ENCODE results near the gene PTPRO. TPM values are rescaled to one million over a fixed set of nuclear protein-coding genes. Genes with fewer than 3 reads are reported as not detected.

PTPRO gene
- total and polyA plus RNA-seq, 10 of the 15 experiments (the other 5 are each of a cell fraction or from before 2014, with no cell fraction given): 1.2 to 5.3 (median 3.5) TPM

DNA sequence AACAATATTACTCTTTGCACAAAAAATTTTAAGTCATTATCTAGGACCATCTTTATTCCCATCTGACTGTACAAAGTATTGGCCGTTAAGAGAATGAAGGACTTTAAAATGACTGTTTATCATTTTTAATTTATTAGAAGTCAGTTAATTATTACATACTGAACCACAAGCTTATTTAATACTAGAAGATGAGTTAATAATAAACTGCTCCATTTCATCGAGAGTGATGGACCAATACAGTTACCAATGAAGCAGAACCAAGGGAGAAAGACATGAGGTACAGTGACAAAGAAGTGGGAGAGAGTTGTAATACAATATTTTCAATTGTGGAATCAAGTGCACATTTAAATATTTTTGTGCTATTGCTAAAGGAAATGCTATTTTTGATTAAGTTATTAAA lies 83.3 kb downstream of the PTPRO start (continued):
- TF ChIP-seq FOXM1 (IDR thresholded peaks at IDR 0.05; ENCODE audit: low read depth, low read length) (no peak), NBN (IDR thresholded peaks at IDR 0.05) (no peak), KAT2A (conservative IDR thresholded peaks at IDR 0.05; ENCODE audit: control insufficient read depth, low read depth, low read length) (no peak), CBX3 (IDR thresholded peaks at IDR 0.05; ENCODE audit: borderline replicate concordance, low read depth) (no peak), LARP7 (IDR thresholded peaks at IDR 0.05) (no peak), FOS (IDR thresholded peaks at IDR 0.05; ENCODE audit: borderline replicate concordance, extremely low read depth, insufficient read length) (no peak), MYB (IDR thresholded peaks at IDR 0.05; ENCODE audit: borderline replicate concordance, low read depth, low read length) (no peak), SREBF2 (IDR thresholded peaks at IDR 0.05; ENCODE audit: low read length) (no peak), ATF7 (IDR thresholded peaks at IDR 0.05; ENCODE audit: low read depth) (no peak), KLF5 (IDR thresholded peaks at IDR 0.05; ENCODE audit: partially characterized antibody) (no peak), EP300 (IDR thresholded peaks at IDR 0.05; ENCODE audit: borderline replicate concordance in 1 of 2, control insufficient read depth in 1 of 2, low read depth in 2 of 2, low read length in 2 of 2) (no peak)
- TF ChIP-seq, protein P1, sequence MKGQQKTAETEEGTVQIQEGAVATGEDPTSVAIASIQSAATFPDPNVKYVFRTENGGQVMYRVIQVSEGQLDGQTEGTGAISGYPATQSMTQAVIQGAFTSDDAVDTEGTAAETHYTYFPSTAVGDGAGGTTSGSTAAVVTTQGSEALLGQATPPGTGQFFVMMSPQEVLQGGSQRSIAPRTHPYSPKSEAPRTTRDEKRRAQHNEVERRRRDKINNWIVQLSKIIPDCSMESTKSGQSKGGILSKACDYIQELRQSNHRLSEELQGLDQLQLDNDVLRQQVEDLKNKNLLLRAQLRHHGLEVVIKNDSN (IDR thresholded peaks at IDR 0.05; ENCODE audit: borderline replicate concordance, extremely low read length, insufficient read depth, low read depth, low read length): no peak

DNA sequence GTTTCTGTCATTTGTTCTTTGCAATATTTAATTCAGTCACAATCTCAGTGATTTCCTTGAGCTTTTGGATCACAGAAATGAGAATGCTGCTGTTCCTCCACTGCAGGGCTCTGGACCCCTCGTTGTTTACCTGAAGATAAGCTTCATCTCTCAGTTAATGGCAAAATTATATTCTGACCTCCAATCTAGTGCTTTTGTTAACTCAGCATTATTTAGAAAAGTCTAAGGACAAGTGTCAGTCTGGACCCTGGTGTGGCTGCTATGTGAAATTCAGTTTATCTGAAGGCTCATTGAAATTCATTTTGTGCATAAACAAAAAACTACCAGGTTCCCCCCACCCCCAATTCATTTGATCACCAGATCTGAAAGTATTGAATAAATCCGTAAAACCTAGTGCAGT lies 84.7 kb downstream of the PTPRO start:
- H3K9ac ChIP-seq (ENCODE audit: control insufficient read depth, insufficient read depth, low read length): no peak overlapping the region
- H3K4me3 ChIP-seq: no peak overlapping the region
- in situ Hi-C loops (cut with MboI) (no loop called here), intact Hi-C loops (cut with micrococcal nuclease; ENCODE audit: unreplicated experiment) (no loop called here)
- no peak overlapping the region for H2AFZ ChIP-seq (ENCODE audit: control insufficient read depth, low read depth, low read length)
- ChIA-PET POLR2A (no interaction called here), CTCF (no interaction called here), RAD21 (ENCODE audit: unreplicated experiment) (no interaction called here), SMC1A (ENCODE audit: uncharacterized antibody, unreplicated experiment) (no interaction called here)
- H3K4me1 ChIP-seq (ENCODE audit: control insufficient read depth, insufficient read depth, low read length): no peaks in the 10 kb centered on the region
- no peak for ATAC-seq
- no peak for FAIRE-seq
- no peak for TF ChIP-seq SIX5 (IDR thresholded peaks at IDR 0.05; ENCODE audit: low read depth, low read length, severe bottlenecking)
- no peak for TF ChIP-seq PBX3 (IDR thresholded peaks at IDR 0.05; ENCODE audit: insufficient replicate concordance, low read depth, low read length)
- TF ChIP-seq, protein P2, sequence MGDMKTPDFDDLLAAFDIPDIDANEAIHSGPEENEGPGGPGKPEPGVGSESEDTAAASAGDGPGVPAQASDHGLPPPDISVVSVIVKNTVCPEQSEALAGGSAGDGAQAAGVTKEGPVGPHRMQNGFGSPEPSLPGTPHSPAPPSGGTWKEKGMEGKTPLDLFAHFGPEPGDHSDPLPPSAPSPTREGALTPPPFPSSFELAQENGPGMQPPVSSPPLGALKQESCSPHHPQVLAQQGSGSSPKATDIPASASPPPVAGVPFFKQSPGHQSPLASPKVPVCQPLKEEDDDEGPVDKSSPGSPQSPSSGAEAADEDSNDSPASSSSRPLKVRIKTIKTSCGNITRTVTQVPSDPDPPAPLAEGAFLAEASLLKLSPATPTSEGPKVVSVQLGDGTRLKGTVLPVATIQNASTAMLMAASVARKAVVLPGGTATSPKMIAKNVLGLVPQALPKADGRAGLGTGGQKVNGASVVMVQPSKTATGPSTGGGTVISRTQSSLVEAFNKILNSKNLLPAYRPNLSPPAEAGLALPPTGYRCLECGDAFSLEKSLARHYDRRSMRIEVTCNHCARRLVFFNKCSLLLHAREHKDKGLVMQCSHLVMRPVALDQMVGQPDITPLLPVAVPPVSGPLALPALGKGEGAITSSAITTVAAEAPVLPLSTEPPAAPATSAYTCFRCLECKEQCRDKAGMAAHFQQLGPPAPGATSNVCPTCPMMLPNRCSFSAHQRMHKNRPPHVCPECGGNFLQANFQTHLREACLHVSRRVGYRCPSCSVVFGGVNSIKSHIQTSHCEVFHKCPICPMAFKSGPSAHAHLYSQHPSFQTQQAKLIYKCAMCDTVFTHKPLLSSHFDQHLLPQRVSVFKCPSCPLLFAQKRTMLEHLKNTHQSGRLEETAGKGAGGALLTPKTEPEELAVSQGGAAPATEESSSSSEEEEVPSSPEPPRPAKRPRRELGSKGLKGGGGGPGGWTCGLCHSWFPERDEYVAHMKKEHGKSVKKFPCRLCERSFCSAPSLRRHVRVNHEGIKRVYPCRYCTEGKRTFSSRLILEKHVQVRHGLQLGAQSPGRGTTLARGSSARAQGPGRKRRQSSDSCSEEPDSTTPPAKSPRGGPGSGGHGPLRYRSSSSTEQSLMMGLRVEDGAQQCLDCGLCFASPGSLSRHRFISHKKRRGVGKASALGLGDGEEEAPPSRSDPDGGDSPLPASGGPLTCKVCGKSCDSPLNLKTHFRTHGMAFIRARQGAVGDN (IDR thresholded peaks at IDR 0.05): no peak
- TF ChIP-seq JUND (IDR thresholded peaks at IDR 0.05; ENCODE audit: low read depth, low read length): no peak
- no peaks in the 10 kb centered on the region for H3K27me3 ChIP-seq (replicated peaks in 1 of 2; ENCODE audit: control insufficient read depth in 2 of 2, insufficient read depth in 2 of 2, low read length in 1 of 2)
- no peak for DNase-seq (ENCODE audit: low read depth, low spot score)
- H3K9me3 ChIP-seq (replicated peaks; ENCODE audit: control insufficient read depth, insufficient read depth, low read length): no peaks in the 10 kb centered on the region
- no peaks in the 10 kb centered on the region for H4K20me1 ChIP-seq (ENCODE audit: control insufficient read depth, insufficient read depth)
- no peak overlapping the region for H3K4me2 ChIP-seq (ENCODE audit: control insufficient read depth, insufficient read depth)
- no peaks in the 10 kb centered on the region for H3K79me2 ChIP-seq (ENCODE audit: control insufficient read depth, insufficient read depth, low read length)
- no peak overlapping the region for H3K27ac ChIP-seq (ENCODE audit: control insufficient read depth, insufficient read depth)
- BruUV-seq (replicated peaks): no TSS peak
- no peaks in the 10 kb centered on the region for H3K36me3 ChIP-seq (ENCODE audit: control insufficient read depth in 2 of 2, insufficient read depth in 2 of 2, low read length in 1 of 2)
- 39% methylated on average over 2 of the region's 2 CpGs for WGBS (ENCODE audit: insufficient coverage, insufficient replicate concordance, low lambda C conversion rate, missing lambda C conversion rate)

Measured in GM12878 (cell line).